HG02981 (cell line): ENCODE results near the gene CTXND1.
"Not testable (repeated sequence)": the region's sequence is repeated elsewhere in the genome, so short reads cannot be mapped to it uniquely, and the experiment has no call there.

ENCODE experiments used
- ATAC-seq: cut with Tn5 transposase; IDR thresholded peaks from one replicate; pipeline ENCODE4 v1.9.1; 2021; ENCODE audit warnings: mild to moderate bottlenecking, moderate library complexity; ENCODE audit not compliant: unreplicated experiment

CTXND1 gene

DNA sequence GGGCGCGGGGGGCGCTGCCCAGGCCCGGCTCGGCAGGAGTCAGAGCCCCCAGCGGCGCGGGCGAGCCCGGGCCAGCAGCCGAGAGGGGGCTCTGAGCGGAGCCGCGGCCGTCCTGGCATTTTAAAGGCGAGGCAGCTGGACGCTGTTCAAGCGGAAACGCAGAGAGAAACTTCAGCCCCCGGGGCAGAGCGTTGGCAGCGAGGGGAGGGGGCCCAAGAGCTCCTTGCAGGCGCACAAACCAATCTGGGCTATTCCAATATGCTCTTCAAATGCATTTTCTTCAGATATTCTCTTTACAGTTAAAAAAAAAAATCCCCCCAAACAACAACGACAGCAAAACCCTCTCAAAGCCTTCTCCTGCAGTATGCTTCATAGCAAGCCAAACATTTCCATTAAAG lies at the start of gene CTXND1:
Gene CTXND1 (minus strand): TSS at position 93 of the 398 bp plus-strand sequence. CDS start 50,264 bp downstream, outside the sequence.
- no peak for ATAC-seq

DNA sequence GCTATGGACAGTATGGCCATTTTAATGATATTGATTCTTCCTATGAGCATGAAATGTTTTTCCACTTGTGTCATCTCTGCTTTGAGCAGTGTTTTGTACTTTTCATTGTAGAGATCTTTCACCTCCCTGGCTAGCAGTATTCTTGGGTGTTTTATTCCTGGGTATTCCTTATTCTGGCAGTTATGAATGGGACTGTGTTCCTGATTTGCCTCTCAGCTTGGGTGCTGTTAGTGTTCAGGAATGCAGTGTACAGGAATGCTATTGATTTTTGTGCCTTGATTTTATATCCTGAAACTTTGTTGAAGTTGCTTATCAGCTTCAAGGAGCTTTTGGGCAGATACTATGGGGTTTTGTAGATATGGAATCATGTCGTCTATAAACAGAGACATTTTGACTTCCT lies 49.5 kb upstream of the CTXND1 start:
- ATAC-seq: no peak

DNA sequence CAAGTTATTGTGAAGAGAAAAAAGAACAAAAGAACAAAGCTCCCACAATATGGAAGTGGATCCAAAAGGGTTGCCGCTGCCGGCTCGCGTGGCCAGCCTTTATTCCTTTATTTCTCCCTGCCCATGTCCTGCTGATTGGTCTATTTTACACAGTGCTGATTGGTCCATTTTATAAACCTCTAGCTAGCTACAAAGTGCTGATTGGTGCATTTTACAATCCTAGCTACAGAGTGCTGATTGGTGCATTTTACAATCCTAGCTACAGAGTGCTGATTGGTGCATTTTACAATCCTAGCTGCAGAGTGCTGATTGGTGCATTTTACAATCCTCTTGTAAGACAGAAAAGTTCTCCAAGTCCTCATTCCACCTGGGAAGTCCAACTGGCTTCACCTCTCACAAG lies 43.8 kb upstream of the CTXND1 start:
- not testable (repeated sequence) for ATAC-seq

DNA sequence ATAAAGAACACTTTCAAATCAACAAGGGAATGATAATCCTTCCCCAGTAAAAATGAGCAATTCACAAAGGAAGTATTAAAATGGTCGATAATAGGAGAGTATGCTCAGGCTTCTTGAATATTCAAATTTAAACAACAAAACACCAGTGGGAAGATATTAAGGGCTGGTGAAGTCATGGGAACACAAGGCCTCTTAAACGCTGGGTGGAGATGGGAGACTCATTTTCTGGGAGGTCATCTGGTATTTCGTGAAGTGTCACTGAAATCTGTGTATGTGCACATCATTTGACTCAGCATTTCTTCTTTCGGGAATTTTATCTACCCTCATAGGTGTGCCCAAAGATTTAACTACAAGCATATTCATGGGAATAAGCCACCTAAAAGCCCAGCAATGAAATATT lies 40.1 kb upstream of the CTXND1 start:
- no peak for ATAC-seq

DNA sequence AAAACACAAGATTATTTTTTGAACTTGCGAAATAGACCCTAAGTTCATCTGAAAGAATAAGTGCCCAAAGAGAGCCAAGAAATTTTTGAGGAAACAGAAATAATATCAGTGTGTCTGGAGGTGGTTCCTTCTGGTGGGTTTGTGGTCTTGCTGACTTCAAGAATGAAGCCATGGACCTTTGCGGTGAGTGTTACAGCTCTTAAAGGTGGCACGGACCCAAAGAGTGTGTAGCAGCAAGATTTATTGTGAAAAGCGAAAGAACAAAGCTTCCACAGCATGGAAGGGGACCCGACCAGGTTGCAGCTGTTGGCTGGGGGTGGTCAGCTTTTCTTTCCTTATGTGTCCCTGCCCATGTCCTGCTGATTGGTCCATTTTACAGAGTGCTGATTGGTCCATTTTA lies 38.9 kb upstream of the CTXND1 start:
- ATAC-seq: not testable (repeated sequence)

DNA sequence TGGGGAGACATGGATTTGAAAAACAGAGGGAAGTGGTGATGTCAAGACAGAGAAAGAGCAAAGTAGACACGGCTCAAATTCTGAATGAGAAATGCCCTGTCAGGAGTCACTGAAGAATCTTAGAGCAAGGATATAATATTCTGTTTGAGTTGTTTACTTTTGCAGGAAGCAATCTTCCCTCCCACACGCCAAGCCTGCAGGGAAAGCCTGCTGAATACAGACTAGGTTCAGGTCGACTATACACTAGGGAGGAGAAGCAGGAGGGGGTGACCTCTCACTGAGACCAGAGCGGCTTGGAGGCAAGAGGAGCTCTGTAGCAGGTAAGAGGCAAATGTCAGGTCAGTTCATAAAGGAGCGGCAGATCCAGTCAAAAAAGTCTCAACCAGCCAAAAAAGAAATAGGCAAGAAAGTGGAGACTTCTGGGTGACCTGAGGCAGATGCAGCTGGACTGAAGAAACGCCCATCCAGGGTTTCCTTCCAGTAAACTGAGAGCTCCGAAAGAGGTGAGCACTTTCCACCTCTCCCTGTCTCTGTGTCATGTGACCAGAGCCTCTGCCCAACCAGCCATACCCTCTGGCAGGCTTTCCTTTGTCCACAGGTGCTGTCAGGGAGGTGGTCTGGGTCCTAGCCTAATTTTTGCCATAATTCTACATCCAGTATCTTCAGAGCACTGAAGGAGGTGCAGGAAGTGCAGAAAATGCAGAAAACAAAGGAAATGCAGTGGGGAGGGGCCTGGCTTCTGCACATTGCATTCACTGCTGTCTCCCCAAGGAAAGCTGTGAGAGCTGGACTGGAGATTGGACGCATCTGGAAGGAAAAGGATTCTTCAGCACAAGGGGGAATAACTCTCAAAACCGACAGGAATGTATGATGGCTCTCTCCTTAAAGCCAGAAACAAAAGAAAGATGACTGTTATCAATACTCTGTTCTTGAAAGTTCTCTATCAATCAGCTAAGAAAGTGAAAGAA lies 37.8 kb upstream of the CTXND1 start:
- no peak for ATAC-seq

DNA sequence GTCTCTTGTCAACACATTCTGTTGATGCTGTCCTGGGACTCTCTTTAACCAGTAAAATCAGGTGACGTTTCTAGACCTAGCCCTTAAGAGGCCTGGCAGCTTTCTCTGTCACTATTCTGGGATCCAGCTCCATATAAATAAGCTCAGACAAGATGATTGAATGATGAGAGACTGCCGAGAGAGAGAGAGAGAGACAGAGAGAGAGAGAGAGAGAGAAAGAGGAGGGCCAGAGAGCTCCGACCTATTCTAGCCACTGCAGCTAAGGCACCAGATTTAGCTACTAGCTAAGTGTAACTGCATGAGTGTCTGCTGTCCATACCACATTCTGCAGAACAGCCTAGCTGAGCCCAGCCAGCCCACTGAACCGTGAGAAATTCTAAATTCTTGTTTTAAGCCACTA lies 36.1 kb upstream of the CTXND1 start:
- ATAC-seq: no peak

DNA sequence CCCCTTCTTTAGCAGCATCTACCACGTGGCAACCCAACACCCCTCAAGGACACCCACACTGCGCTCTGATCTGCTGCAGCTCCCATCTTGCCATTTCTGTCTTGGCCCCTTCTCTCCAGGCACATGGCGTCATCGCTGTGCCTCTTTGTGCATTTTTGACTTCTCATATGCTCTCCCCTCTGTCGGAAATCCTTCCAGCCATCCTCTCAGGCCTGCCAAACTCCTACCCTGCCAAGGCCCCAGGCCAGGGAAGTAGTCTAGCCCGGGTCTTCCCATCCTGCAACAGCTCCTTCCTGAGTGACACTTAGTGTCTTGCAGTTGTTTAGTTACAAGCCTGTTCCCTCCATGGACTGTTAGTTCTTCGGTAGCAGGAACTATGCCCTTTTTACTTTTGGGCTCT lies 34.0 kb upstream of the CTXND1 start:
- no peak for ATAC-seq

DNA sequence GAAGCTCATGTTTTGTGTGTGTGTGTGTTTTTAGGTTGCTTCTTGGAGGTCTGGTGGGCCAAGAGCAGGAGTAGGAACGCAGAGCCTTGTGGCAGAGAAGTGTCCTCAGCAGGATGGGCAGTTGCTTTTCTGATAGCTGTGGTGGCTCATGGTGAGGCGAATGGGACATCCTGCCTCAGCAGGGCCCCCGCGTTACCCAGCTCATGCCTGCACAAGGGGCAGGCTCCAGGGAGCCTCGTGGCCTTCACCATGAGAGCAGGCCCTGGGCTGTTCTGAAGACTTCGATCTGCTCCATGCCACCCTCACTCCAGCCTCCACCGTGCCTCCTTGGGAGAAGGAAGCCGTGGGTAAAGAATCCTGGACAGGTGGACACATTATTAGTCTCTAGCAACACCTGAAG lies 33.4 kb upstream of the CTXND1 start:
- ATAC-seq: no peak

DNA sequence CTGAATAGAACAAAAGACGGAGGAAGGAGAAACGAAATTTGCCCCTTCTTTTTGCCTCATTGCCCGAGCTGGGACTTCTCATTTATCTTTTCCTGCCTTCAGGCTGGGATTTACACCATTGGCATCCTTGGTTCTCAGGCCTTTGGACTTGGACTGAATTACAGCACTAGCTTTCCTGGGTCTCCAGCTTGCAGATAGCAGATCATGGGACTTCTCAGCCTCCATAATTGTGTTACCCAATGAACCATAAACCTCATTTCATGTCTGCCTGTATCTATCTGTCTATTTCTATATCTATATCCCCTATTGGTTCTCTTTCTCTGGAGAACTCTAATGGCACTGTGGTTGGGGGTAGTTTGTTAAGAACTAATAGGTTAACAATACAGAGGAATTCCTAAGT lies 31.5 kb upstream of the CTXND1 start:
- no peak for ATAC-seq

DNA sequence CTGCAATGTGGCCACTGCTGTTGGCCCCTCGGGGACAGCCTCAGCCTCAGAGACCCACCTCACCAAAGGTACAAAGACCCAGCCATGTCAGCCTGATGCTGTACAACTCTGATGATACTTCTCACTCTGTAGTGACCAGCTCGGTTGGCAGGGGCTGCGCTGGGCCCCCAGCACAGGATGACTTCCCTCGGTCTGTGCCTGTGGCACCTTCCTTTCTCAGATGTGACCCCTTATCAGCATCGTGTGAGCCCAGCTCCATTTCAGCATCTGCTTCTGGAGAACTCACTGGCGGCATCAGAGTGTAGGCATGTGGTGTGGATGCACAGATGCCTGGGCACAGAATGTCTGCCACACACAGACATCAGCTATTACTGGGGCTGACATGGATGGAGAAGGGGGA lies 25.1 kb upstream of the CTXND1 start:
- no peak for ATAC-seq

DNA sequence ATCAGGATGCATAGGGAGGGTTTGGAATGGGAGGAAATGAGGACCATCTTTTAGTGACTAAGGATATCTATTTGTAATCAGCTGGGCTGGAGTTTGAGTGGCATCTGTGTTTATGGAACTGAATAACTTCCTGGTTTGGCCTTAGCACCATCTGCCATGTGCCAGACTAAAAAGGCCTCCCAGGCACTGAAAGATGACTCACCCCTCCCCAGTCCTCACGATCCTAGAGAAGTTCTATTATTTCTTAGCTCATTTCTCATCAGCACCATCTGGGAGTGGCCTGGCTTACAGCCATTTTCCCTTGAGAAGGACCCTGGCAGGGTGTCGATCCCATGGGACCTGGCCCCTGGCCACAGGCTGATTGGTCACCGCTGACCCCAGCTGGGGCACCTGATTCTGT lies 23.9 kb upstream of the CTXND1 start:
- no peak for ATAC-seq

DNA sequence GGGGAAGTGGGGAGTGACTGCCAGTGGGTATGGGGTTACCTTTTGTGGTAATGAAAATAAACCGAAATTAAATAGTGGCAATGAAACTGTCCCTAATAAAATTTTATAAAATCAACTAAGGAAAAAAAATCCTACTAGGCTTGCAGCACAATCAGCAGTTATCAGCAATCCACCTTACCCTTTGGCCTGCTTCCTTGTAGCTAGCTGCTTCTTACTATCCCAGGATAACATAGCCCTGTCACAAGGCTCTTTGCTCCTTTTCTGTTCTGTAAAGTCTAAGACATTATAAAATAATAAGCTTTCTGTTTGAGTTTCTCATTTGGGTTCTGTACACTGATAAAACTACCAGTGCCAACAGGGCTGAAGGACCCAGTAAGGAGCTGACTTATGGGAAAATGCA lies 23.0 kb upstream of the CTXND1 start:
- no peak for ATAC-seq

DNA sequence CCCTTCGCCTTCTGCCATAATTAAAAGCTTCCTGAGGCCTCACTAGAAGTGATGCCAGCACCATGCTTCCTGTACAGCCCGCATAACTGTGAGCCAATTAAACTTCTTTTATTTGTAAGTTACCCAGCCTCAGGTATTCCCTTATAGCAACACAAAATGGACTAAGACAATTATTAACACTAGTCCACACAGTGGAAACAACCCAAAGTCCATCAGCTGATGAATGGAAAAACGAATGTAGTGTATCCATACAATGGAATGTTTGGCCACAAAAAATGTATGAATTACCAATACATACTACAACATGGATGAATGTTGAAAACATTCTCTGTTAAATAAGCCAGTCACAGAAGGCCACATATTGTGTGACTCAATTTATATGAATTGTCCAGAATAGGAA lies 22.5 kb upstream of the CTXND1 start:
- no peak for ATAC-seq

DNA sequence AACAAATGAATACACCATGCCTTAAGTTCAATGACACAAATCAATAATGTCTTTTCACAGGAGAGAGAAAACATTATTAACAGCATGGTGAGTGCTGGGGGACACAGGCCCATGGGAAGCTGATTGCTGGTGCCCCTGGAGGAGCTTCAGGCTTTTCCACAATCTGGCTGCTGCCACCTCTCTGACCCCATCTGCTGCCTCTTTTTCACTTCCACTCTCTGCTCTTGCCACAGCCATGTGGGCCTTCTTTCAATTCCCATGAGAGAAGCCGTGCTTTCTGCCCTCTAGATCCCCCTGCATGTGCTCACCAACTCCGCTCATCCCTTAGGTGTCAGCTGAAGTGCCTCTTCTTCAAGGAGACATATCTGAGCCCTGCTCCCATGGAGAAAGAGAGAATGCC lies 21.0 kb upstream of the CTXND1 start:
- ATAC-seq: no peak

DNA sequence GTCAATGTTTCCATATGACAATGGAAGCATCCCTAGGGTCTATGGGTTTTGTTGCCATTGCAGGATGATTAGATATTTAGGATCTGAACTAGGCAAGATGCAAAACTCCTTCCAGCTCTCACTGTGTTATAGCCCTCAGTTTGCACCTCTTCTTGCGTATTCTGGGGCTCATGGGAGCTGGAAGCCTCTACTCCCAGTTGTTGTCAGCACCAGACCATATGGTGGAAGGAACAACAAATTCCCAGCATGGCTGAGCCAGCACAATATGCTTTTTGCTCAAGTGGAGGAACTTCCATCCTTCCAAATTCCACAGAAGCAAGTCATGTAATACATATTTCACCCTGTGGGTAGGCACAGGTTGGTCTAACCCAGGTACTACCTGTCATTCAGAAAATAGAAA lies 18.5 kb upstream of the CTXND1 start:
- no peak for ATAC-seq

DNA sequence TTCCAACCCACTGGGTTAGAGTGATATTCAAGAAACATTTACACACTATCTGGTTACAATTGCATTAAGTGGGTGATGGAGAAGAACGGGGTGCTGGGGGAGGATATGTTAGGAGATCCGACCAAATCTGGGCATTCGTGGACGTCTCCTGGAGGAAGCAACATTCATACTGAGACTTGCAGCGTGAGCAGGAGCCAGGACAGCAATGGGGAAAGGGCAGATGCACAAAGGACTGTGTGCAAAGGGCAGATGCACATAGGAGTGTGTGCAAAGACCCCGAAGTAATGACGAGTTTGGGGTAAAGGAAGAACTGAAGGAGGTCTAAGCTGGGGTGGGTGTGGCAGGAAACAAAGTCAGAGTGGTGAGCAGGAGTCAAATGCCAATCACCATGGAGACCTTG lies 16.1 kb upstream of the CTXND1 start:
- no peak for ATAC-seq

DNA sequence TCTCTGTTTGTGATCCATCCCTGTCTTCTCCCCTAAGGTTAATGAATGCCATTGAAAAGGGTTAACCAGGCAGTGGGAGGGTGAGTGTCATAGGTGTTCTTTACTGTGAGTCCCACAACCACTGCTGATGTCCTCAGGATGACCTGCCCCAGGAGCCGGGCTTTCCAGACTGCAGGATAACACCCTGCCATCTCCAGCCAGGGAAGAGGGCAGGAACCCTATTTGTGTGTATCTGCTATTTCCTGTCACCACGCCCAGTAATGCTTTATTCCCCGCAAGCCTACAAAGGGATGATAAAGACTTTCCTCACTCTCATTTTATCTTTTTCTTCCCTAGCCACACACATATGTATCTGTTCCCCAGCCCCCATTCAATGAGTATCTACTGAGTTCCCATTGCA lies 15.6 kb upstream of the CTXND1 start:
- ATAC-seq: no peak

DNA sequence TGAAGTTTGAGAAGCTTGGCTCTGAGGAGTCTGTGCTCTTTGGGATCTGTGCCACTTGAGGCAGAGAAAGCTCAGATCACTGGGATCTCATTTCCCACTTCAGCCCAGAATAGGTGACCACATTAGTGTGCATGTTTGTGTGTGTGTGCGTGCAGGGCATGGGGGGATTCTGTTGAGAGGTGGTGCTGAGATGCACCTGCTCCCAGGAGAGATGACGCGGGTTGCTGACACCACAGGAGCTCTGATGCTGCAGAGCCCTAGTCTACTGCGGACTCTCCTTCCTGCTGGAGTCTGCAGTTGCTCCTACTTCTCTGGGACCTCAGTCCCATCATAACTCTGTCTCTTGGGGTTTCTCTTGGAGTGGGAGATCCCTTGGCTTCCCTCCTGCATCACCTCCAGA lies 14.7 kb upstream of the CTXND1 start:
- no peak for ATAC-seq

DNA sequence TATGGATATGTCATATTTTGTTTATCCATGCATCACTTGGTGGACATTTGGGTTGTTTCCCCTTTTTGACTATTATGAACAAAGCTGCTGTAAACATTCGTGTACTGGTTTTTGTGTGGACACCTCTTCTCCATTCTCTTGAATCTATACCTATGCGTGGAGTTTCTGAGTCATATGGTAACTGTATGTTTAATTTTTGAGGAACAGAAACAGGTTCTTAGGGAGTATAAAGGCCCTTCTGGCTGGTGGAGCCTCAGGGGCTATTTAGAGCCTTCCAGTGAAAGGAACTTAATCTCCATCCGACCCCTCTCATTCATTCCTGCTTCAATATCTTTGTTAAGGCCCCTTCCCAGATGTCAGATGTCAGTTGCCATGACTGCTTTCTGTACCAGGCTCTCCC lies 14.1 kb upstream of the CTXND1 start:
- no peak for ATAC-seq

DNA sequence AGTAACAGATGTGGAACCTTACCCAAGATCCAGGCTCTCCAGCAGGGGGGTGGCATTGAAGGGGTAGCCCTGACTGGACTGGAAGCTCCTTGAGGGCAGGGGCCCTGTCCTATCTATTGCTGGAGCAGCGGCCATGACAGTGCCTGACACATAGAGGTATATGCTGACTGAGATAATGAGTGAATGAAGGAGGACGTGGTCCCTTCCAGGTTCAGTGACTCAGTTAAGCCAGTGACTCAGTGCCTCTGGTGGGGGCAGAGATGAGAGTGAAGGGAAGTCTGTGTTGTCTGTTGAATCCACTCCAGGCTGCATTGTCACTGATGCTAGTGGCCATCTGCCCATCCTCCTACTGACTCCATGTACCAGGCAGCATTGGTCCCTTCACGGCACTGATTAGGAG lies 13.0 kb upstream of the CTXND1 start:
- no peak for ATAC-seq

DNA sequence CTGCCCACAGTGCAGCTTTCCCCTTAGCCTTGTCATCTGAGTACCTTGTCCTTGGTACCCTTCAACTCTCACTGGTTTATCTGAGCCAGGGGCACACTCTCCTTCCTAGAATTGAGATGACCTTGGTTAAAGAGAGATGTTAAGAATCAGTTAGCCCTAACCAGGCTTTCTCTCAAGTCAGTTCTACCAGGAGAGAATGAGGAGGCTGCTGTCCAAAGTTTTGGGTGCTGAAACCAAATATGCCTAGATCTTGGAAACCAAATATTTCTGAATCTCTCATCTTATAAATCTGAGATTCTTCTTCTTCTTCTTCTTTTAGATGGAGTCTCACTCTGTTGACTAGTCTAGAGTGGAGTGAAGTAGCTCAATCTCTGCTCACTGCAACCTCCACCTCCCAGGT lies 12.0 kb upstream of the CTXND1 start:
- no peak for ATAC-seq

DNA sequence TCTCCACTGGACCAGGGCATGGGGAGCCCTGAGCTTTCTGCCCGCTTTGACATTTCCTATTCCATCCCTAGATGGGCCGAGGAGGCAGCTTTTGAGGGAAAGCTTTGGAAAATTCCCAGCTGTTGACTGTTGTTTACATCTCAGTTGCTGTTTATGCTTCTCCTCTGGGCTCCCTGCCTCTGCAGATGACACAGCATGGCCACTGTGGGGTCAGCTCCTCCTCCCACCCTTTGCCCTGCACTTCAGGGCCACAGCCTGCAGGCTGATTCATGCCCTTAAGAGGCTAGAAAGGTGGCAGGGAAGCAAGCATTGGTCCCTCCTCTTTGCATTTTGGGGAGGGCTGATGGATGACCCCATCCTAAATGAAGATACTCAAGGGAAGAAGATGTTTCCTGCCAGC lies 8.5 kb upstream of the CTXND1 start:
- no peak for ATAC-seq
